WERI-Rb-1 (cell line): ENCODE measurements around the gene CPT2.

Experiments used
- DNase-seq: peaks from one replicate; pipeline ENCODE4 v3.0.0-alpha.2; 2020
- H3K27ac ChIP-seq: fragments of 250-450 bp; sonication (Bioruptor Pico); 2 replicates; pipeline ENCODE4 v1.5.1; 2020; ENCODE audit warnings: mild to moderate bottlenecking, moderate library complexity
- H3K27me3 ChIP-seq: fragments of 250-450 bp; sonication (Bioruptor Pico); 2 replicates; pipeline ENCODE4 v1.5.1; 2021; ENCODE audit warnings: mild to moderate bottlenecking, low read depth, moderate library complexity; ENCODE audit not compliant: insufficient read depth, severe bottlenecking
- H3K36me3 ChIP-seq: fragments of 250-450 bp; sonication (Bioruptor Pico); 2 replicates; pipeline ENCODE4 v1.5.1; 2020; ENCODE audit warnings: mild to moderate bottlenecking, moderate library complexity
- H3K4me3 ChIP-seq: 2 replicates; pipeline ENCODE4 v1.5.1; 2011; ENCODE audit warnings: low read depth, mild to moderate bottlenecking, control low read depth, low read length
- H3K9me3 ChIP-seq: fragments of 250-450 bp; sonication (Bioruptor Pico); 2 replicates; pipeline ENCODE4 v1.5.1; 2021; ENCODE audit warnings: mild to moderate bottlenecking, moderate library complexity; ENCODE audit not compliant: severe bottlenecking
- TF ChIP-seq, protein P1 (sequence below): IDR thresholded peaks from 2 replicates; pipeline ENCODE4 v1.5.1; 2011; ENCODE audit warnings: low read depth, mild to moderate bottlenecking, control low read depth, inconsistent platforms, low read length

CPT2 gene

GRCh38 chr1:53256511-53257453 is 60.2 kb downstream of the CPT2 start:
- H3K36me3 ChIP-seq: peaks cover 86% of the 10 kb centered on the region
- H3K27ac ChIP-seq: no peak overlapping the region
- H3K9me3 ChIP-seq: no peaks in the 10 kb centered on the region
- TF ChIP-seq, protein P1, sequence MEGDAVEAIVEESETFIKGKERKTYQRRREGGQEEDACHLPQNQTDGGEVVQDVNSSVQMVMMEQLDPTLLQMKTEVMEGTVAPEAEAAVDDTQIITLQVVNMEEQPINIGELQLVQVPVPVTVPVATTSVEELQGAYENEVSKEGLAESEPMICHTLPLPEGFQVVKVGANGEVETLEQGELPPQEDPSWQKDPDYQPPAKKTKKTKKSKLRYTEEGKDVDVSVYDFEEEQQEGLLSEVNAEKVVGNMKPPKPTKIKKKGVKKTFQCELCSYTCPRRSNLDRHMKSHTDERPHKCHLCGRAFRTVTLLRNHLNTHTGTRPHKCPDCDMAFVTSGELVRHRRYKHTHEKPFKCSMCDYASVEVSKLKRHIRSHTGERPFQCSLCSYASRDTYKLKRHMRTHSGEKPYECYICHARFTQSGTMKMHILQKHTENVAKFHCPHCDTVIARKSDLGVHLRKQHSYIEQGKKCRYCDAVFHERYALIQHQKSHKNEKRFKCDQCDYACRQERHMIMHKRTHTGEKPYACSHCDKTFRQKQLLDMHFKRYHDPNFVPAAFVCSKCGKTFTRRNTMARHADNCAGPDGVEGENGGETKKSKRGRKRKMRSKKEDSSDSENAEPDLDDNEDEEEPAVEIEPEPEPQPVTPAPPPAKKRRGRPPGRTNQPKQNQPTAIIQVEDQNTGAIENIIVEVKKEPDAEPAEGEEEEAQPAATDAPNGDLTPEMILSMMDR: no peak
- H3K4me3 ChIP-seq: no peak overlapping the region
- H3K27me3 ChIP-seq: no peaks in the 10 kb centered on the region
- DNase-seq: no peak

- Histone ChIP-seq H3K27me3 (no peaks in the 10 kb centered on the region), H3K9me3 (no peaks in the 10 kb centered on the region), H3K27ac (no peak overlapping the region), H3K4me3 (no peak overlapping the region), H3K36me3 (peaks cover 89% of the 10 kb centered on the region)
- no peak for DNase-seq
- TF ChIP-seq, protein P1: no peak
These were observed 60.9 kb downstream of the CPT2 start for GRCh38 chr1:53257454-53258081.

DNA sequence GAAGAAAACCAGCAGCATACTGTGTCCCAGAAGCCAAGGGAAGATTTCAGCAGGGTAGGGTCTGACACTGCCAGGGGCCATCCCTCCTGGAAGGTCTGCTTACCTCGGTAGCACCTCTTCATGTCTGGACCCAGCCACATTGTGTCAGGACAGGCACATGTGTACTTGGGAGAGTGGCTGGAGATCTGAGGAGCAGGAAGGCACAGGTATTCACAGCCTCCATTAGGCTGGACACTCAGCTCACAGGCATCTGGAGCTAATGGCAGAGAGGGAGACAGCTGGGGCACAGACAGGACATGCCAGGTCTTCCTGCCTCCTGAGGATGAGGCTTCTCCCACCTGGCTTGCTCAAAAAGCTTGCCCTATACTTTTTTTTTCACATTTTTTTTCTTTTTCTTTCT is 61.6 kb downstream of the CPT2 start:
- TF ChIP-seq, protein P1: no peak
- Histone ChIP-seq H3K4me3 (no peak overlapping the region), H3K36me3 (peaks cover 95% of the 10 kb centered on the region), H3K9me3 (no peaks in the 10 kb centered on the region), H3K27ac (no peak overlapping the region), H3K27me3 (no peaks in the 10 kb centered on the region)
- DNase-seq: no peak

- H3K27me3 ChIP-seq: no peaks in the 10 kb centered on the region
- H3K36me3 ChIP-seq: peaks cover 95% of the 10 kb centered on the region
- TF ChIP-seq, protein P1: no peak
- H3K9me3 ChIP-seq: no peaks in the 10 kb centered on the region
- no peak overlapping the region for H3K4me3 ChIP-seq
- no peak for DNase-seq
- H3K27ac ChIP-seq: peak overlapping the region; percentile 28
These were observed 63.3 kb downstream of the CPT2 start for GRCh38 chr1:53259932-53260331.

- TF ChIP-seq, protein P1: no peak
- DNase-seq: peak; percentile 75
- no peak overlapping the region for H3K4me3 ChIP-seq
- no peaks in the 10 kb centered on the region for H3K27me3 ChIP-seq
- peak overlapping the region; percentile 13; the same call in 1 of the 2 replicates for H3K27ac ChIP-seq
- no peaks in the 10 kb centered on the region for H3K9me3 ChIP-seq
- H3K36me3 ChIP-seq: peaks cover 95% of the 10 kb centered on the region
These were observed 64.1 kb downstream of the CPT2 start for GRCh38 chr1:53260631-53261247.
